ENCODE data around the gene RFXAP.

RFXAP gene

DNA sequence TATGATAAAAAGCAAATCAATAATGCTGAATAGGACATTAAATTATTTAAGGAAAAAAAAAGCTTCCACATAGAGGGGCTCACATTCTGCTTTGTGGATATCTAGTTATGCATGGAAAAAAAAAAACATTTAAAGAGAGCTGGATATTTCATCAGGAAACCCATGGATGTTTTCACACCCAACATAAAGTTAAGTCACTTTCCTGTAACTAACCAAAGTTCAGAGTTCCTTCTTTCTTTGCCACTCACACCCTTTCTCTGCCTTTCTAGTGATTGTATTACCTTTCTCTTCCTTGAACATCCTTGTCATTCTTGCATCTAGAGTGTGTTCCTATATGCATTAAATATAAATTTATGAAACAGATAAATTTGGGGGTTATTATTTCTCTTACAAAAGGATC, 47.2 kb downstream of the RFXAP start:
- no peak for DNase-seq

DNA sequence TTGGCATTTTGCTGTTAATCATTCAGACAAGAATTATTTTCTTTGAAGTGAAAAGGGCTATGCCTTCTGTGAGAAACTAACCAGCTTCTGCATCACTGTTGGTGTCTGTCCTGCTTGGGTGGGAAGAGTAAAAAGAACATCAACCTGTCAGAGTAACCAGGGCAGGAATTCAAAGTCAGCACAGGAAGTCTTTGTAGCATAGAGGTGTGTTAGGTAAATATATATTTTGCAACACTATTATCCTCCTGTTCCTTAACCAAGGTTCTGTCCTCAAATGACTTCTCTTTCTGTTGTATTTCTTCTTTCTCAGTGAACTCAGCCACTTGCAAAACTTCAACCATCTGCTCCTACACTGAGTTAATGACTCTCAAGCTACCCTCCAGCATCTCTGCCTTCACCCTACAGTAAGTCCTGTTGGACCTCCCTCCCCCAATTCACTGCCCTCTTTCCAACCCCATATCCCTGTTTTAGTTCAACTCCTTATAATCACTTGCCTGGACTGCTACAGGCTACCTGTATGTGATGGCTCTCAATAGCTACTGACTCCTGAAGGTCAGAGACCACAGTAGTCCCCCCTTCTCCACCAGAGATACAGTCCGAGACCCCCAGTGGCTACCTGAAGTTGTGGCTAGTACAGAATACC, 51.1 kb downstream of the RFXAP start:
- ATAC-seq = no peak

More for the DNA sequence above, 47.2 kb downstream of the RFXAP start:
- no peak for ATAC-seq

DNA sequence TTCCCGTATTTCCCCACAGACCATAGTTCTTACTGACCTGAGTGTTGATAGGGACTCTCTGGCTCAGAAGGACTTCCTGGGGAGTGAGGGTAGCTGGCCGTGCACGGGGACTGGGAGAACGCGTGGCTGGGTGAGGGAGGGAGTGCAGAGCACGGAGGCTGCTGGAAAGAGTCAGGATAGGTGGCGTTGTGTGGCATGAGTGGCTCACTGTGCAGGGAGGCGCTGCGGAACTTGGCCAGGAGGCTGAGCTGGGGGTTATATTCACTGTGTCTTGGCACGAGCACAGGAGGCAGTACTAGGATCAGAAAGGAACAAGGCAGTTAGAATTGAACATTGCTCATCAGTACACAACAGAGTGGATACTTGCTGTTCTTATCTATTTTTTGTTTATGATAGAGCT, 53.6 kb downstream of the RFXAP start:
- no peak for ATAC-seq
- no peak for DNase-seq

More for the DNA sequence above, 51.1 kb downstream of the RFXAP start:
- DNase-seq = no peak

DNA sequence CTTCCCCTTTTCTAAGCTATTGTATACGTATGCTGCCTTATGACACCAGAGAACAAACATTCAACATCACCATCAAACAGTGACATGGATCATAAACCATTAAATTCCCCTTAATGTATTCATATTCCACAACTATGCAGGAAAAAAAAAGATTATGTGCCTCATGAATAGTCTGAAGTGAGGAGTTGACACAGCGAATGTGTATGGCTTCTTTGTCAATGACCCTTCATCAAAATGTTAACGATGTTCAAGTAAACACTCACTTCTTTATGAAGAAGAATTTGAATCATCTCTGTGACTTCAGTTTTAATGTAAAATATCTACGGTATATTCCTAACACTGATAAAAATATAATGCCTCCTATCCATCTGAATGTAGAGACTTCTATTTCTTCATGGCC, 56.4 kb downstream of the RFXAP start:
- ATAC-seq (no peak), DNase-seq (no peak)

DNA sequence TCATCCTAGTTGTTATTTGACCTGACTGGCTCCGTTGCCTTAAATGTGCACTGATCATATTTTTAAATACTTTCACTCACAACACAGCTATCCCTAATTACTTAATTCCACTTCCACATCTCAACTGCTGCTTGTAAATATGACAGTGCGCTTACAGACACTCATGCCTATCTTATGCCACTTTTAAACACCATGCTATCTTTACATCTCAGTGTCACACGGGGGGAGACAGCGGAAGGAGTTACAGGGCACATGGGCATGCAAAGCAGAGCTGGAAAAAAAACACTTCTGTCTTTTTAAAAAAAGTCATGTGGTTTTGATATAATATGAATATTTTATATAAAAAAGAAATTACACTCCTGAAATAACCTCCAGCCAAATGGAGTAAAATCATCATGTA, 56.9 kb downstream of the RFXAP start:
- DNase-seq (no peak), ATAC-seq (no peak)

Data from stimulated activated naive CD8-positive, alpha-beta T cell treated with anti-CD3 and anti-CD28 coated beads, Interleukin-15, Interleukin-2, amounts not matched to agents 100 U/mL and 50 U/mL, for 24 hours (primary cell).